Effector memory CD8-positive, alpha-beta T cell (primary cell): Measurements from ENCODE around the gene SLC35E1.
A peak's percentile ranks its signal among the peaks of the same experiment; 100 is the strongest.
"Not testable (repeated sequence)": the region's sequence is repeated elsewhere in the genome, so short reads cannot be mapped to it uniquely, and the experiment has no call there.

ENCODE experiments used
- ATAC-seq: fragments of 150-1000 bp; cut with Tn5 transposase; replicated peaks from 2 replicates; pipeline ENCODE4 v1.10.0; 2021; ENCODE audit warnings: mild to moderate bottlenecking, moderate library complexity
- DNase-seq, 3 experiments: peaks; one replicate each; pipeline ENCODE4 v3.0.0; 2021
- H3K27ac Mint-ChIP-seq, 2 donors: one replicate each; pipeline ENCODE4 v1.8.0; 2022; ENCODE audit warnings: mild to moderate bottlenecking in 2 of 2, mixed read lengths in 2 of 2, moderate library complexity in 2 of 2
- H3K27me3 Mint-ChIP-seq, 2 donors: one replicate each; pipeline ENCODE4 v1.8.0; 2022; ENCODE audit warnings: mixed read lengths in 2 of 2
- H3K36me3 Mint-ChIP-seq: one replicate; pipeline ENCODE4 v1.8.0; 2022; ENCODE audit warnings: mild to moderate bottlenecking, moderate library complexity, mixed read lengths; ENCODE audit not compliant: insufficient read depth
- H3K4me1 Mint-ChIP-seq, 2 donors: one replicate each; pipeline ENCODE4 v1.8.0; 2022; ENCODE audit warnings: low read depth in 2 of 2, mixed read lengths in 2 of 2
- H3K4me3 Mint-ChIP-seq, 2 donors: one replicate each; pipeline ENCODE4 v1.8.0; 2022; ENCODE audit warnings: mild to moderate bottlenecking in 2 of 2, mixed read lengths in 2 of 2, moderate library complexity in 2 of 2
- H3K9me3 Mint-ChIP-seq, 2 donors: one replicate each; pipeline ENCODE4 v1.8.0; 2022; ENCODE audit warnings: mixed read lengths in 2 of 2

The SLC35E1 gene

GRCh38 chr19:16543734-16544133, 28.5 kb downstream of the SLC35E1 start:
- Mint-ChIP-seq H3K4me1 (peaks cover 29% of the 10 kb centered on the region in 2 donors), H3K36me3 (peaks cover 39% of the 10 kb centered on the region), H3K4me3 (peak overlapping the region; percentile 91 to 93), H3K27ac (peak overlapping the region in 1 of 2 donors; percentile 88)
- H3K27me3 Mint-ChIP-seq, ATAC-seq, H3K9me3 Mint-ChIP-seq, DNase-seq: not testable (repeated sequence)

- H3K4me1 Mint-ChIP-seq, result peaks cover 36 to 37% of the 10 kb centered on the region in 2 donors
- H3K27ac Mint-ChIP-seq, result peak overlapping the region; percentile 83 to 88
- no peaks in the 10 kb centered on the region for H3K27me3 Mint-ChIP-seq
- H3K9me3 Mint-ChIP-seq, result no peaks in the 10 kb centered on the region
- H3K4me3 Mint-ChIP-seq, result peak overlapping the region; percentile 91 to 93
- peaks cover 43% of the 10 kb centered on the region for H3K36me3 Mint-ChIP-seq
- ATAC-seq (no peak), DNase-seq (no peak)
Measured at GRCh38 chr19:16542910-16543472, 29.2 kb downstream of the SLC35E1 start.

GRCh38 chr19:16542045-16542909, 29.9 kb downstream of the SLC35E1 start, which contains the start of gene CHERP:
TSS of gene CHERP (minus strand) at chr19:16542437. CDS start at chr19:16542378, 59 bp downstream.
- Mint-ChIP-seq H3K27ac (peak within 1 kb of the TSS; percentile 83 to 88), H3K9me3 (no peaks in the 10 kb centered on the region), H3K4me3 (peak within 1 kb of the TSS; percentile 91 to 93), H3K27me3 (no peaks in the 10 kb centered on the region), H3K36me3 (peaks cover 41% of the 10 kb centered on the region), H3K4me1 (peaks cover 42 to 44% of the 10 kb centered on the region in 2 donors)
- ATAC-seq (peak; percentile 85), DNase-seq (peak; percentile 90 to 93 (median 93))

- DNase-seq (peak in 1 of 3 experiments; percentile 15), ATAC-seq (peak; percentile 1)
- Mint-ChIP-seq H3K36me3 (peaks cover 44% of the 10 kb centered on the region), H3K9me3 (no peaks in the 10 kb centered on the region), H3K4me1 (peaks cover 44 to 45% of the 10 kb centered on the region in 2 donors), H3K4me3 (peak overlapping the region; percentile 91 to 93), H3K27me3 (no peaks in the 10 kb centered on the region), H3K27ac (peak overlapping the region; percentile 83 to 88)
Measured at GRCh38 chr19:16541526-16542044, 30.6 kb downstream of the SLC35E1 start.

- Mint-ChIP-seq H3K36me3 (peaks cover 40% of the 10 kb centered on the region), H3K27me3 (no peaks in the 10 kb centered on the region), H3K4me1 (peaks cover 45% of the 10 kb centered on the region in 2 donors), H3K9me3 (no peaks in the 10 kb centered on the region), H3K4me3 (peak overlapping the region; percentile 91 to 93), H3K27ac (peak overlapping the region in 1 of 2 donors; percentile 88)
- no peak for DNase-seq
- ATAC-seq, result no peak
Measured at GRCh38 chr19:16540948-16541347, 31.3 kb downstream of the SLC35E1 start.

- Mint-ChIP-seq H3K27me3 (no peaks in the 10 kb centered on the region), H3K27ac (peak overlapping the region; percentile 18 to 83), H3K36me3 (peaks cover 57% of the 10 kb centered on the region), H3K4me3 (peak overlapping the region in 1 of 2 donors; percentile 25), H3K9me3 (no peaks in the 10 kb centered on the region), H3K4me1 (peaks cover 33% of the 10 kb centered on the region in 2 donors)
- no peak for DNase-seq
- no peak for ATAC-seq
Measured at GRCh38 chr19:16537111-16537510, 35.1 kb downstream of the SLC35E1 start.

- Mint-ChIP-seq H3K4me3 (no peak overlapping the region), H3K4me1 (peaks cover 28 to 31% of the 10 kb centered on the region in 2 donors), H3K27me3 (no peaks in the 10 kb centered on the region), H3K27ac (peak overlapping the region; percentile 14 to 18), H3K36me3 (peaks cover 61% of the 10 kb centered on the region), H3K9me3 (no peaks in the 10 kb centered on the region)
- DNase-seq (no peak), ATAC-seq (no peak)
Measured at GRCh38 chr19:16536130-16536529, 36.1 kb downstream of the SLC35E1 start.

GRCh38 chr19:16535381-16535780, 36.8 kb downstream of the SLC35E1 start:
- Mint-ChIP-seq H3K27ac (peak overlapping the region in 1 of 2 donors; percentile 2), H3K27me3 (no peaks in the 10 kb centered on the region), H3K36me3 (peaks cover 65% of the 10 kb centered on the region), H3K9me3 (no peaks in the 10 kb centered on the region), H3K4me3 (no peak overlapping the region), H3K4me1 (peaks cover 25 to 29% of the 10 kb centered on the region in 2 donors)
- DNase-seq, result no peak
- no peak for ATAC-seq

GRCh38 chr19:16532440-16533234, 39.6 kb downstream of the SLC35E1 start:
- Mint-ChIP-seq H3K27ac (no peak overlapping the region), H3K9me3 (no peaks in the 10 kb centered on the region), H3K4me1 (peaks cover 4 to 10% of the 10 kb centered on the region in 2 donors), H3K4me3 (no peak overlapping the region), H3K36me3 (peaks cover 74% of the 10 kb centered on the region), H3K27me3 (no peaks in the 10 kb centered on the region)
- DNase-seq, result no peak
- no peak for ATAC-seq

- Mint-ChIP-seq H3K9me3 (no peaks in the 10 kb centered on the region), H3K4me1 (peaks cover 0 to 4% of the 10 kb centered on the region in 2 donors), H3K36me3 (peaks cover 82% of the 10 kb centered on the region), H3K4me3 (no peak overlapping the region), H3K27me3 (no peaks in the 10 kb centered on the region), H3K27ac (peak overlapping the region in 1 of 2 donors; percentile 62)
- no peak for ATAC-seq
- DNase-seq, result no peak
Measured at GRCh38 chr19:16531380-16531669, 40.9 kb downstream of the SLC35E1 start.

- H3K4me1 Mint-ChIP-seq, result peaks cover 0 to 3% of the 10 kb centered on the region in 2 donors
- peak overlapping the region in 1 of 2 donors; percentile 62 for H3K27ac Mint-ChIP-seq
- no peaks in the 10 kb centered on the region for H3K9me3 Mint-ChIP-seq
- no peak overlapping the region for H3K4me3 Mint-ChIP-seq
- DNase-seq (no peak), ATAC-seq (no peak)
- no peaks in the 10 kb centered on the region for H3K27me3 Mint-ChIP-seq
- H3K36me3 Mint-ChIP-seq, result peaks cover 87% of the 10 kb centered on the region
Measured at GRCh38 chr19:16530540-16531379, 41.5 kb downstream of the SLC35E1 start.

GRCh38 chr19:16529466-16530144, 42.6 kb downstream of the SLC35E1 start:
- H3K36me3 Mint-ChIP-seq, result peaks cover 85% of the 10 kb centered on the region

More at GRCh38 chr19:16529466-16530144, 42.6 kb downstream of the SLC35E1 start:
- ATAC-seq, result no peak
- H3K27ac Mint-ChIP-seq, result no peak overlapping the region
- peaks cover 0 to 3% of the 10 kb centered on the region in 2 donors for H3K4me1 Mint-ChIP-seq
- H3K9me3 Mint-ChIP-seq, result no peaks in the 10 kb centered on the region
- no peaks in the 10 kb centered on the region for H3K27me3 Mint-ChIP-seq
- DNase-seq, result no peak
- no peak overlapping the region for H3K4me3 Mint-ChIP-seq
